ENCODE results near the gene CEP170B.
"Not testable (repeated sequence)": the region's sequence is repeated elsewhere in the genome, so short reads cannot be mapped to it uniquely, and the experiment has no call there.

CEP170B gene

DNA sequence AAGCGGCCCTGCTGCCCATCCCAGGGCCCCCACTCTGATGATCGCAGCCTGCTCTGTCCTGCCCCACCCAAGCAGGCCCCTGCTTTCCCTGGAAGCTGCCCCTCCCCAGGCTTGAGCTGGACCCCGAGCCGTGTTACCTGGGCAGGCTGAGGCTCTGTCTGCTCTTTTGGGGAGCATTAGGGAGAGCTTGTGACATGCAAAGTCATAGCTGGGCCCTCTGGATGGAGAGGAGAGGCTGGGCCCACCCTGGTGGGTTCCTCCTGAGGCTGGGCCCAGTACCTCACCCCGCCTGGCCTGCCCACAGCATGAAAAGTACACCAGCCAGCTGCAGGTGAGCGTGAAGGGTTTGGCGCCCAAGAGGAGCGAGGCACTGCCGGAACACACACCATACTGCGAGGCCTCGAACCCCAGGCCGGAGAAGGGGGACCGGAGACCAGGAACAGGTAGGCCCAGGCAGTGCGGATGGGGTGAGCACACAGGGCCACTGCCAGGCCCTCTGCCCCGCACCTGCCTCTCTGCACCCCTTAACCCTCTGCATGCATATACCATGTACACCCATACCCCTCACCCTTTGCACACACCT is 15.0 kb downstream of the CEP170B start:
- no peak for DNase-seq

DNA sequence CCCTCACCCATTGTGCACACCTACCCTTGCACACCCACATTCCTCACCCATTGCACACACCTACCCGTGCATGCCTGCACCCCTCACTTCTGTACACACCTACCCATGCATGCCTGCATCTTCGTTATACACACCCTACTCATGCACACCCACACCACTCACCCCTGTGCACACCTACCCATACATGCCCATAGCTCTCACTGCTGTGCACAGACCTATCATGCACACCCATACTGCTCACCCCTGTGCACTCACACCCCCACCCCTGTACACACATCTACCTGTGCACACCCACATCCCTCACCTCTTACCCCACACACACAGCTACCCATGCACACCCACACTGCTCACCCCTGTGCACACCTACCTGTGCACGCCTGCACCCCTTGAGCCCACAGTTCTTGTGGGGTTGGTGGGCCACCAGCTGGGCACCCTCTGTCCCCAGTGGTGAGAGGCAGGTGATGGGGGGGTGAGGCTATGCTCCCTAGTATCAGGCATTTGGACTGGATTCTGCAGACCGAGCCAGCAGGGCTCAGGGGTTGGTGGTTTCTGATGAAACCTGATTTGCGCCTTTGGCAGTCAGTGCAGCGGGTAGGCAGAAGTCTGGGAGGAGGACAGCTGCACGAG is 15.6 kb downstream of the CEP170B start:
- no peak for DNase-seq

DNA sequence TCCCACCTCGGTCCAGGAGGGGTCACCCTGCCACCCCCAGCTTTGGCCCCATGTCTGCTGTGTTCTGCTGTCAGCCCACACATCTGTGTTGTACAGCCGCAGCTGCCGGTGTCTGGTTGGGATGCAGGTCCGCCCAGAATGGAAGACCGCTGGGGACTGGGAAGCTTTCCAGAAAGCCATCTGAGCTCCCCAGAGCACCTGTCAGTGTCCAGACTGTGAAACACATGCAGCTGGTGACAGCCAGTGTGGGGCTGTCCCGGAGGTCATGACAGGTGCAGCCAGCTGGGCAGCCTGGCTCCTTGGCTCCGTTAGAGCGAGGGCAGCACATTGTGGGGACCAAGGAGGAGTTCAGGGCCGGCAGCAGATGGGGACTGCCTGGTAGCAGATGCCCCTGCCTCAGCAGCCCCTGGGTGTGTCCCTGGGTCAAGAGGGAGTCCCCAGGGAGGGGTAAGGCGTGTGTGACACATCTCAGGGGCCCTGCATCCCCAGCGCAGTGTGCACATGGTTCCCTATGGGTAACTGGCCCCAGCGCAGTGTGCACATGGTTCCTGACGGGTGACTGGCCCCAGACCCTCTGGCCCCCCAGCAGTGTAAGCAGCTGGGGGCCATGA is 16.4 kb downstream of the CEP170B start:
- DNase-seq, result no peak

- DNase-seq, result no peak
Measured at GRCh38 chr14:104882325-104882973, 17.4 kb downstream of the CEP170B start.

DNA sequence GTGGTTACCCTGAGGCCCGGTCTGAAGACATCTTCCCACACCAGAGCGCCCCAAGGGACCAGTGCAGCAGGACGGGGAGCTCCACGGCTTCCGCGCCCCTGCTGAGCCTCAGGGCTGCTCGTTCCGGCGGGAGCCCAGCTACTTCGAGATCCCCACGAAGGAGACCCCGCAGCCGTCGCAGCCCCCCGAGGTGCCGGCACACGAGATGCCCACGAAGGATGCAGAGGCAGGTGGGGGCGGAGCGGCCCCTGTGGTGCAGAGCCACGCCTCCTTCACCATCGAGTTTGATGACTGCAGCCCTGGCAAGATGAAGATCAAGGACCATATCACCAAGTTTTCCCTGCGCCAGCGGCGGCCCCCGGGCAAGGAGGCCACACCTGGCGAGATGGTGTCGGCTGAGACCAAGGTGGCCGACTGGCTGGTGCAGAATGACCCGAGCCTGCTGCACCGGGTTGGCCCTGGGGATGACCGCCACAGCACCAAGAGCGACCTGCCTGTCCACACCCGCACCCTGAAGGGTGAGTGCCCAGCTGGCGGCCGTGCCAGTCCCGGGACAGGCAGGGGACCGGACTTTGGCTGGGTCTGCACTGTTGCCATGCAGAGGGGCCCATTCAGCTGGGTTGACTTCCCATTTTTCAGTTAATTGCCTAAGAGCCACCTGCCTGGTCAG is 18.1 kb downstream of the CEP170B start:
- no peak for DNase-seq

GRCh38 chr14:104883681-104884361 is 18.8 kb downstream of the CEP170B start:
- no peak for DNase-seq

- DNase-seq, result not testable (repeated sequence)
Measured at GRCh38 chr14:104884381-104884780, 19.3 kb downstream of the CEP170B start.

- DNase-seq, result no peak
Measured at GRCh38 chr14:104885031-104885972, 20.2 kb downstream of the CEP170B start.

- no peak for DNase-seq
Measured at GRCh38 chr14:104885973-104886689, 21.1 kb downstream of the CEP170B start.

DNA sequence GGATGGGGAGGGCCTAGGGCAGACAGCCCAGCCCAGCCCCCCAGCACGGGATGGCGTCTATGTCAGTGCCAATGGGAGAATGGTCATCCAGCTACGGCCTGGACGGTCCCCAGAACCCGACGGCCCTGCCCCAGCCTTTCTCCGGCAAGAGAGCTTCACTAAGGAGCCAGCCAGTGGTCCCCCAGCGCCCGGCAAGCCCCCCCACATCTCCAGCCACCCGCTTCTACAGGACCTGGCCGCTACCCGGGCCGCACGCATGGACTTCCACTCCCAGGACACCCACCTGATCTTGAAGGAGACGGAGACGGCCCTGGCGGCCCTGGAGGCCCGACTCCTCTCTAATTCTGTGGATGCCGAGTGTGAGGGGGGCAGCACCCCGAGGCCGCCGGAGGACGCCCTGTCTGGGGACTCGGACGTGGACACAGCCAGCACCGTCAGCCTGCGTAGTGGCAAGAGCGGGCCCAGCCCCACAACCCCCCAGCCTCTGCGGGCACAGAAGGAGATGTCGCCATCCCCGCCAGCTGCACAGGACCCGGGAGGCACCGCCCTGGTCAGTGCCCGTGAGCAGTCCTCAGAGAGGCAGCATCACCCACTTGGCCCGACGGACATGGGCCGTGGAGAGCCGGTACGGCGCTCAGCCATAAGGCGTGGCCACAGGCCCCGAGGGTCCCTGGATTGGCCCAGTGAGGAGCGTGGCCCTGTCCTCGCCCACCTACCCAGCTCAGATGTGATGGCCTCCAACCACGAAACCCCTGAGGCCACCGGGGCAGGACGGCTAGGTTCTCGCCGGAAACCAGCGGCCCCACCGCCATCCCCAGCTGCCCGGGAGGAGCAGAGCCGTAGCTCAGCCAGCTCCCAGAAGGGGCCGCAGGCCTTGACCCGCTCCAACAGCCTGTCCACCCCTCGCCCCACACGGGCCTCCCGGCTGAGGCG is 21.9 kb downstream of the CEP170B start:
- no peak for DNase-seq

DNA sequence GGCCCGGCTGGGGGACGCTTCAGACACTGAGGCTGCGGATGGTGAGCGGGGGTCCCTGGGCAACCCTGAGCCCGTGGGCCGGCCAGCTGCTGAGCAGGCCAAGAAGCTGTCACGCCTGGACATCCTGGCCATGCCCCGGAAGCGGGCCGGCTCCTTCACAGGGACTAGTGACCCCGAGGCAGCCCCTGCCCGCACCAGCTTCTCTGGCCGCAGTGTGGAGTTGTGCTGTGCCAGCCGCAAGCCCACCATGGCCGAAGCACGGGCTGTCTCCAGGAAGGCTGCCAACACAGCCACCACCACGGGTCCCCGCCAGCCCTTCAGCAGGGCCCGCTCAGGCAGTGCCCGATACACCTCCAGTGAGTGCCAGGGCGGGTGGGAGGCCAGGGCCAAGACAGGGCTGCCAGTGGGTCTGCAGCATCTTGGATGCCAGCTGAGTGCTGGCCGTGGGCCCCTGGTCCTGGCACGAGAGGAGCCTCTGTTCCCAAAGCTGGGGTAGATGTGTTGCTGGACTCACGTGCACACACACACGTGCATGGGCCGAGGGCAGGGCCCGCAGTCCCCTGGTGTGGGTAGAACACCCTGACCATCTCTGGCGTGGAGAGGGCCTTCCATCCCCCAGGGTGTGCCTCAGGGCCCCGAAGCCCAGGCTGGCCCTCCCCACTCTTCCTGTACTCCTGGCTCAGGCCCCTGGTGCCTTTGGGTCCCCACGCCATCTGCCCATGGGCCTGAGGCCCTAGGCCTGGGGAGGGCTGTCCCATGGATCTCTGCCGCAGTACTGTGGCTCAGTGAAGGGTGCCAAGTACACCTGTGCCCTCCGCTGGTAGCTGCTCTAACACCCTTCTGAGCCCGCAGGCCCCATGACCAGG is 22.8 kb downstream of the CEP170B start:
- DNase-seq, result no peak

DNA sequence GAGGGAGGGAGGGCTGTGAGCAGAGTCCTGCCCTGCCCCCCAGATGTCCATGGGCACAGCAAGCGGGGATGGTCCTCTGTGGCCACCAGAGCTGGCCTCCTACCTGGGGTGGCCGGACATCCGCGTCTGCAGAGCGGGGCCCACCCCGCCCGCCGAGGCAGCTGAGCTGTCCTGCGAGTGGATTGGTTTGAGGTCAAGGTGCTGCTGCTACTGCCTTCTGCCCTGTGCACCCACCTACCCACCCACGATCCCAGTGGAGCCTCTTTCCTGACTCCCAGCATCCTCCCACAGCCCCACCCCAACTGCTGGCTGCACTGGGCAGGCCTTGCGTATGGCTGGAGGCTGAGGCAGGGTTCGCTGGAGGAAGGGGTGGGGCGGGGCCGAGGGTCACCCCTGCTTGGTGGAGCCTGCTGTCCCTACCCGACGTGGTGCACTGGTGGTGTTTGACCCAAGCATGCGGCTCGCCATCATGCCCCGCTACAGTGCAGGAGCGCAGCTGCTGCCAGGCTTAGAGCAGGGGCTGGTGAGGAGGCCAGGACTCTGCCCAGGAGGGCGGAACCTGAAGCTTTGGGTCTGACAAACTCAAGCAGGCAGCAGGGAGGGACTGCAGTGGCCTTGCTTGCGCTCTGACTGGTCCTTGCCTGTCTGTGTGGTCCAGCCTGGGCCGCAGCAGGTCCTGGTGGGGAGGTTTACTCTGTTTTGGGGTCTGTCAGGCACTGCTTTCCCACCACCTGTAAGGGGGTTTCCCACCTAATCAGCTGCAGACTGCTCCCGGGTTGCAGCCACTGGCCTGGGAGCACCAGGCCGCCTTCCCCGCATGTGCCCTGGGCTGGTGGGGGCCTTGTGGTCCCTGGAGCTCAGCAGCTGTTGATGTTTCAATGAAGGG is 23.7 kb downstream of the CEP170B start:
- no peak for DNase-seq

- DNase-seq, result no peak
Measured at GRCh38 chr14:104889375-104889757, 24.3 kb downstream of the CEP170B start.

- DNase-seq, result not testable (repeated sequence)
Measured at GRCh38 chr14:104890292-104890691, 25.2 kb downstream of the CEP170B start.

- DNase-seq, result no peak
Measured at GRCh38 chr14:104891121-104891551, 26.1 kb downstream of the CEP170B start.

GRCh38 chr14:104891664-104892530 is 26.8 kb downstream of the CEP170B start:
- DNase-seq, result no peak

All from GOT3 (cell line).